ENCODE measurements around the gene FSD1L.

FSD1L gene

DNA sequence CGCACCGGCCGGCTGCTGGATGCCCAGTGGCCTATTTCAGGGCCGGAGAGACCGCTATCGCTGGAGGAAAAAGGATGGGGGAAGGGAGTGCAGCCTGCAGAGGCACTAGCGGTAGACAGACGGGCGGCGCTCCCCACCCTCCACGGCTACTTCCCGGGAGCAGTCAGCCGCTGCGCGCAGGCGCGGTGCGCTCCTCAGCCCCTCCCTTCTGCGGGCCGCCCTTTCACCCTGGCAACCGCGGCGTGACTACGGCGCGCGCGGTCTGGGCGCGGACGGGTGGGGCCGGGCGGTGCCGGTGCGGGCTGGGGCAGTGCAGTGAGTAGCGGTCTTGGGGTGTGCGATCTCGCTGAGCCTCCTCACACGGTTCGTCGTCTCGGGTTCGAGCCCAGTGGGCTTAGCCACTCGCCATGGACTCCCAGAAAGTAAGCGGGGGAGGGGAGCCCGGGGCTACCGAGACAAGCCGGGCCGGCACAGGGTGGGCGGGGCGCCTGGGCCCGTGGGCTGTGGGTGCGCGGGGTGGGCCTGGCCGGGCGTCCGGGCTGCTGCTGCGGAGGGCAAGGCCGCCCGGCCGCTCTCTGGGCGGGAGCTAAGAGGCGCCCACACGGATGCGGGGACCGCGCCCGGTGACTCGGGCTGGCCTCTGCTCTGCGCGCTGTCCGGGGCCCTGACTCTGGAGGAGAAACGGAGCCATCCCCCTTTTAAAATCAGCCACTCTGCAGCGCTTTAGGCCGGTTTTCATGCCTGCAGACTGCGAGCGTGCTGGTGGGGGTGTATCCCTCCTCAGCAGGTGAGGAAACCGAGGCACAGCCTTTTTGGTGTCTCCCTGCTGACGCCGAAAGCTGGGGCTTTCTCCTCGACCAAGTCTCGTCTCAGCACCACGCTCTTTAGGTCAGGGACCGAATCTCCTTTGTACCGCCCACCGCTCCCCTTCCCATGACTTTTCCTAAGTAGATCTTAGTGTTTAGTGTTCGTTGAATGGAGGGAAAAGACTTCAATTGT lies at the start of gene FSD1L:
FSD1L (plus strand) TSS at position 221 of the 999 bp plus-strand sequence; CDS start at position 408, 187 bp downstream.
- Mint-ChIP-seq H3K36me3 (no peaks in the 10 kb centered on the region), H3K27me3 (no peaks in the 10 kb centered on the region), H3K4me1 (peaks cover 37% of the 10 kb centered on the region), H3K27ac (peak within 1 kb of the TSS; percentile 84), H3K9me3 (no peaks in the 10 kb centered on the region), H3K4me3 (peak within 1 kb of the TSS; percentile 96)
- ATAC-seq: peak; percentile 94

DNA sequence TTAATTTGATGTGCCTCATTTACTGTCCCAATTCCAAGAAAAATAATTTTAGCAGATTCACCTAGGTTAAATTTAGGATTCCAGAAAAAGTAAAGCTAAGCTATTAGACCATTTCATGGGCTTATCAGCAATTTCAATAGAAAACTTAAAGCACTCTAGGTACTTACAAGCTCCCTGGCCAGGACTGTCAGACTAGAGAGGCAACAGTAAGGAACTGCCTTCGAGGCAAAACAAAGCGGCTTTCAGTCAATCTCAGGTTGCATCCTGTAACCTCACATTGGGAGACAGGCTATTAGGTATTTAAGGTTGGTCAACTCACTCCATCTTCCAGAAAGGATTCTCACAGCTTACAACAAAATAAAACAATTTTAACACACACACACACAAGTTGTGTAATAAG lies 48.7 kb upstream of the FSD1L start:
- no peak for ATAC-seq
- no peaks in the 10 kb centered on the region for H3K36me3 Mint-ChIP-seq
- H3K4me1 Mint-ChIP-seq: no peaks in the 10 kb centered on the region
- H3K27me3 Mint-ChIP-seq: peaks cover 18% of the 10 kb centered on the region
- no peaks in the 10 kb centered on the region for H3K9me3 Mint-ChIP-seq
- H3K27ac Mint-ChIP-seq: no peak overlapping the region
- H3K4me3 Mint-ChIP-seq: no peak overlapping the region

DNA sequence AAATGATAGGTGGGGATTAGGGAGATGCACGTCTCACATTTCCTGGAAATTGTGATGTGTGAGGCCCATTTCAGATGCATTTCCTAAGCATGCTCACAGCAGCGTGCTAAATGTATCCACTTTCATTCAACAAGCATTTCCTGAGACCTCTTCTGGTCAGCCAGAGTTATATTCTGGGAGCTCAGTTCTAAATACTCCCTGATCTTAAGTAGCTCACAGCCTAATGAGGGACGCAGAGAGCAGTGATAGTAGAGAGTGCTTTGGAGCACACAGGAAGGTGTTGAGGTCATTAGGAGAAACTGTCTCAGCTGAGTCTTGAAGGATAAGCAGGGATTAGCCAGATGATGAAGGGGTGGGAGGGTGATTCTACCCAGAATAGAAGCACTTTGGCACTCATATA lies 46.2 kb upstream of the FSD1L start:
- Mint-ChIP-seq H3K4me3 (no peak overlapping the region), H3K4me1 (no peaks in the 10 kb centered on the region), H3K27me3 (peaks cover 23% of the 10 kb centered on the region), H3K27ac (no peak overlapping the region), H3K9me3 (peaks cover 3% of the 10 kb centered on the region), H3K36me3 (peaks cover under 1% of the 10 kb centered on the region)
- no peak for ATAC-seq

DNA sequence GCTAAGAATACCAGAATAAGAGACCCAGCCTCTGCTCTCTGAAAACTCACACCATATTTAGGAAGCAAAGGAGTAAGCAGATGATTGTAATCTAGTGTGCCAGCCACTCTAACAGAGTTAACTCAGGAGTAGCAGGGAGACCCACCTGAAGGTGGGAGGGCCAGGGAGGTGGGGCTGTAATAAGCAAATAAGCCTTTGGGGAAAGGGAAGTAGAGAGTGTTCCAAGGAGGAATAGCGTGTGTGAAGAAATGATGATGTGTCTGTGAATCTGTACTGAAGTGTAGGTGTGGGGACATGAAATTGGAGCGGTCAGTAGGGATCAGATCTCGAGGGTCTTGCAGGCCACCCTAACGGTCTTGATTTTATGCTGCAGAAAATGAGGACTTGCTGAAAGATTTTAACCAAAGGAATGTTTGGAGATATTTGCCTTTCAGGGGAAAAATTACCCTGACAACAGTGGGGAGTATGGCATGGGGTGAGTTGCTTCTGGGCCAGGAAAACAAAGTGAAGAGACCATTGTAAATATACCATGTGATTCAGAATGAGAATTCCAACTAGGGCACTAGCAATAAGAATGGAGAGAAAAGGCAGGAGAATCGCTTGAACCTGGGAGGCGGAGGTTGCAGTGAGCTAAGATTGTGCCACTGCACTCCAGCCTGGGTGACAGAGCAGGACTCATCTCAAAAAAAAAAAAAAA lies 44.1 kb upstream of the FSD1L start:
- H3K9me3 Mint-ChIP-seq: peaks cover 6% of the 10 kb centered on the region
- no peak overlapping the region for H3K4me3 Mint-ChIP-seq
- H3K27me3 Mint-ChIP-seq: peaks cover 23% of the 10 kb centered on the region
- ATAC-seq: no peak
- H3K27ac Mint-ChIP-seq: no peak overlapping the region
- H3K36me3 Mint-ChIP-seq: peaks cover 6% of the 10 kb centered on the region
- no peaks in the 10 kb centered on the region for H3K4me1 Mint-ChIP-seq

DNA sequence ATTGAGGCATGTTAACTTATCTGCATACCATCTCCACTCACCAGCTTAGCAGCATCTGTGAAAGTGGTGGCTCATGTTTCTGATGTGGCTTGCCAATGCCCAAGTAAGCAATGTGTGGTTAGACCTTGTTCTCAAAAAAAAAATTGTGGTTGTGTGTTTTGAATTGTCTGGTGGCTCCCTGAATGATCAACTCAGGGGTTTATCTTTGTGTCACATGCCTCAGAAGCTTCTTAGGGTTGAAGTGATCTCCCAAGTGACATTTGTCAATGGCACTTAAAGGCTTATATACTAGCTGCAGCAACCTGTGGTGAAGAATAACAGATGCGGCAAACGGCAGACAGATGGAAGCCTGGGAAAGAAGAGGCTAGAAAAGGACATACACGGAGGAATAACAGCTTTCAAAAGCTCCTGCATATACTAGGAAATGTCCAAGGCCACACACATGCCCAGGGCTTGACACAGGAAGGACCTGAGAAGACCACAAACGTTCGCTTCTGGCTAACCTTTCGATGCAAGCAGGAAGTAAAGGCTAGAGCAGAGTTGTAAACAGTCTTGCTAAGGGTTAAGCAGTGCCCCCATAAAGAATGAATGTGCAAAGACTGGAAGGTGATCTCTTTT lies 42.2 kb upstream of the FSD1L start:
- Mint-ChIP-seq H3K4me3 (no peak overlapping the region), H3K27me3 (peaks cover 23% of the 10 kb centered on the region)
- ATAC-seq: peak; percentile 79

DNA sequence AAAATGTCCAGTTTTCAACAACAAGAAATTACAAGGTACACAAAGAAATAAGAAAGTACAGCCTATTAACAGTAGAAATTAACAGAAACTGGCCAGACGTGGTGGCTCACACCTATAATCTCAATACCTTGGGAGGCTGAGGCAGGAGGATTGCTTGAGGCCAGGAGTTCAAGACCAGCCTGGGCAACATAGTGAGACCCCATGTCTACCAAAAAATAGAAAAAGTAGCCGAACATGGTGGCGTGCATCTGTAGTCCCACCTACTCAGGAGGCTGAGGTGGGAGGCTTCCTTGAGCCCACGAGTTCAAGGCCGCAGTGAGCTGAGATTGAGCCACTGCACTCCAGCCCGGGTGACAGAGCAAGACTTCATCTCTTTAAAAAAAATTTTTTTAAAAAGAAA lies 41.5 kb upstream of the FSD1L start:
- Mint-ChIP-seq H3K36me3 (peaks cover 6% of the 10 kb centered on the region), H3K27ac (no peak overlapping the region), H3K27me3 (peaks cover 23% of the 10 kb centered on the region), H3K4me1 (no peaks in the 10 kb centered on the region), H3K9me3 (peaks cover 14% of the 10 kb centered on the region), H3K4me3 (no peak overlapping the region)
- ATAC-seq: no peak

More for the DNA sequence above, 42.2 kb upstream of the FSD1L start:
- peaks cover 11% of the 10 kb centered on the region for H3K9me3 Mint-ChIP-seq
- H3K36me3 Mint-ChIP-seq: peaks cover 6% of the 10 kb centered on the region
- no peaks in the 10 kb centered on the region for H3K4me1 Mint-ChIP-seq
- no peak overlapping the region for H3K27ac Mint-ChIP-seq

DNA sequence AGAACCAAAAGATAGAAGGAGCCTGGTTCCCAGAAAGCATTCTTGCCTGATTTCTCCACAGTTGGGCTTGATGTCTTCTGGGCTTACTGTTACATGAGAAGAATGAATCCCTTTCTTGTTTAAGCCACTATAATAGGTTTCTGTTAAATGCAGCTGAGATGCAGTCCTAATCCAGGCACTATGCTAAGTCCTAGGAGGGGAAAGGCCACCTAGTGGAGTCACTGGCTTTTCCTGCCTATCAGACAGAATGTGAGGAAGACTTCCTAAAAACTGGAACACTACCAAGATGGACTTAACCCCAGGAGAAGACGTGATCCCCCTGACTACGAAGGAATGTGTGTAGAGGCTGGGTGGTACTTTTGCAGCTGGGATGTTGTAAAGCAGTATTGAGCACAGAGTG lies 34.3 kb upstream of the FSD1L start:
- H3K4me3 Mint-ChIP-seq: no peak overlapping the region
- ATAC-seq: no peak
- H3K27me3 Mint-ChIP-seq: no peaks in the 10 kb centered on the region
- no peak overlapping the region for H3K27ac Mint-ChIP-seq
- H3K9me3 Mint-ChIP-seq: peaks cover 8% of the 10 kb centered on the region
- no peaks in the 10 kb centered on the region for H3K36me3 Mint-ChIP-seq
- H3K4me1 Mint-ChIP-seq: no peaks in the 10 kb centered on the region

DNA sequence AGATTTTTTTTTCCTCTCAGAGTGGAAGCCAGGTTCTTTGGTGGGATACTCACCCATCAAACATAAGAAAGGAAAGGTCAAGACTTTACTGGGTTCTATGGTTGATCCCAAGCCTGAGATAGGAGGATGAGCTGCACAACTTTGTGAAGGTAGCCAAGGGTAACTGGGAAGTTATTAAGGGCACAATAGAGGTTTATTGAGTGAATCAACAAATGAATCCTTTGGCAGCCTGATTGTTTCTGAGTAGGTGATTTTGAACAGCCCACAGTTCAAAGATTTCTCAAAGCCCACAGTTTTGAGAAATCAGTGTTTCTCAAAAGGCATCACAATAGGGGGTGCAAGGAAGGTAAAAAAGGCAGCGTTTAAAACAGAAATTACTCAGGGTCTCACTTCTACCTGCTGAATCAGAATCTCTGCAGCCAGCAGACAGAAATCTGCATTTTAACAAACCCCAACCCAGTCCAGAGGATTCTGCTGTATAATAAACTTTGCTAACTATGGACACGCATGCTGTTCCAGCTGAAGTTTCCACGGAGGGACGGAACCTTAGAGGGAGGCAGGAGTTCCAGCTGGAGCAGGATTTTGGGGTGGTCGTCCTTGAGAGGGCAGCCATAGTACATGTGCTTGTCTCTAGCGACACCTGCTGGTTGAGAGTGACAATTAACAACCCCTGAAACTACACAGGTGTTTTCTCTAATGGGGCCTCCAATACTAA lies 32.7 kb upstream of the FSD1L start:
- H3K36me3 Mint-ChIP-seq: no peaks in the 10 kb centered on the region
- H3K4me1 Mint-ChIP-seq: no peaks in the 10 kb centered on the region
- peaks cover 4% of the 10 kb centered on the region for H3K9me3 Mint-ChIP-seq
- no peaks in the 10 kb centered on the region for H3K27me3 Mint-ChIP-seq
- peak; percentile 74 for ATAC-seq
- H3K4me3 Mint-ChIP-seq: no peak overlapping the region
- H3K27ac Mint-ChIP-seq: no peak overlapping the region

DNA sequence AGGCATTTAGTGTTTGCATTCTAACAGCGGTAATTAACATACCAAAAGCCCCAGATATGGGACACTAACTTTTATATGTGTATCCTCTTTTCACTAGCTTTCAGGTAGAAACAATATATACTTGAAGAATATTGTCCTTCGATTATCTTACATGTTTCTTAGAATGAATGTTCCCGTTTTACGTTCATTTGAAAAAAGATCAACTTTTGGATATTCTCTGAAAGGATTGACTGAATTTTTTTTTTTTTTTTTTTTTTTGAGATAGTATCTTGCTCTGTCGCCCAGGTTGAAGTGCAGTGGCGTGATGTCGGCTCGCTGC lies 32.2 kb upstream of the FSD1L start:
- no peak overlapping the region for H3K27ac Mint-ChIP-seq
- H3K9me3 Mint-ChIP-seq: peaks cover 4% of the 10 kb centered on the region
- no peak overlapping the region for H3K4me3 Mint-ChIP-seq
- ATAC-seq: no peak
- no peaks in the 10 kb centered on the region for H3K4me1 Mint-ChIP-seq
- no peaks in the 10 kb centered on the region for H3K36me3 Mint-ChIP-seq
- no peaks in the 10 kb centered on the region for H3K27me3 Mint-ChIP-seq

DNA sequence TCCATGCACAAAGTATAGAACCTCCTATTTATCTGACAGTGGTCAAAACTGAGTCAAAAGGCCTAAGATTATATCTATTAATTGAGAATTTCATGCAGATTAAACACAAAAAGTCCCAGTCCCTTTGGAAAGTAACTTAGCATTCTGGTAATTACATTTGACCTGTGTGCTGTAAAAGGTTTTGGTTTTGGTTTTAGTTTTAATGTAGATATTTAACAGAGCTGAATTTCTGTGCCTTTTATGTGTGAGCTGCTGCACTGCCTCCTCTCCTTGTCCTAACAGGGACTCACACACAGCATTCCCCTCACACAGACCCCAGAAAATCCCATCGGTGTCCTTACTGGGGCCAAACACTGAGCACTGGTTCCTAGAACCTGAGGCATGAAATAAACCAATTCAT lies 31.0 kb upstream of the FSD1L start:
- H3K9me3 Mint-ChIP-seq: no peaks in the 10 kb centered on the region
- H3K36me3 Mint-ChIP-seq: no peaks in the 10 kb centered on the region
- no peak overlapping the region for H3K27ac Mint-ChIP-seq
- no peak for ATAC-seq
- no peak overlapping the region for H3K4me3 Mint-ChIP-seq
- no peaks in the 10 kb centered on the region for H3K4me1 Mint-ChIP-seq
- H3K27me3 Mint-ChIP-seq: no peaks in the 10 kb centered on the region

DNA sequence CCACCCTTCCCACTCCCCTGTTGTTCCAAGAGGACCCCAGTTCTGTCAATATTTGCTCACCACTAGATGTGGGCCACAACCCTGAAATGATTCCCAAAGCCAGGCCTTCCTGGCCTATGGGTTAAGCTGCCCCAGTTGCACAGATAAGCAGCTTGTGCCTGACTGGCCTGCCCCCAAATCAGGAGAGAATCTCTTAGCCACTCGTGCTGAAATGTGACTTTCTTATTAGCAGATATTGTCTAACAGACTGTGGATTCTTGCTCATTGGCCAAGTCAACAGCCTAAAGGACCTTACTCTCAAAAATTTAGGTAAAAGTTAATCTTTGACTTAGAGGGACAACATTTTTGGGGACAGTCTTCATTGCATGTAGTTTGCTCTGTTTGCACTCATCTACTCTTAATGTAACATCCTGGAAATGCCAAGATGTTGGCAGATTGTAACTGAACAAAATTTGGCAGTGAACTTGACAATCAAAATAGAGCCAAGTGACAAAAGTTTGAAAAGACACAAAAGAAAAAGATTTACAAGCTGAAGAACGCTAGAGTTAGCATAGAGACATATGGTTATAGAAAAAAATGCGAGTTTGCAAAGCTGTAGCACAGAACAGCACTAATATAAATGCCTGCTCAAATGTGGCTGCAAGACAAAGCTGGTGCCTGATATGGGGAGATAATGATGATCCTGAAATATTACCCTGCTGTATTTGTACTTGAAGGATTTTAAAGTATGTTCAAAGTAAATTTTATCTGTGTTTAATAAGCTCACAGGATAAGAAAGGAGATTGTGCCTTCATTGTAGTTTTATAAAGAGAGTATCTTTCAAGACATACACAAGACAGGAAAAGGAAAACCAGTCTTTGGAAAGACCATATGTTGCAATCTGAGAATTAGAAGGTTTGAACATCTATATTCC lies 29.0 kb upstream of the FSD1L start:
- ATAC-seq: no peak
- H3K27ac Mint-ChIP-seq: no peak overlapping the region

DNA sequence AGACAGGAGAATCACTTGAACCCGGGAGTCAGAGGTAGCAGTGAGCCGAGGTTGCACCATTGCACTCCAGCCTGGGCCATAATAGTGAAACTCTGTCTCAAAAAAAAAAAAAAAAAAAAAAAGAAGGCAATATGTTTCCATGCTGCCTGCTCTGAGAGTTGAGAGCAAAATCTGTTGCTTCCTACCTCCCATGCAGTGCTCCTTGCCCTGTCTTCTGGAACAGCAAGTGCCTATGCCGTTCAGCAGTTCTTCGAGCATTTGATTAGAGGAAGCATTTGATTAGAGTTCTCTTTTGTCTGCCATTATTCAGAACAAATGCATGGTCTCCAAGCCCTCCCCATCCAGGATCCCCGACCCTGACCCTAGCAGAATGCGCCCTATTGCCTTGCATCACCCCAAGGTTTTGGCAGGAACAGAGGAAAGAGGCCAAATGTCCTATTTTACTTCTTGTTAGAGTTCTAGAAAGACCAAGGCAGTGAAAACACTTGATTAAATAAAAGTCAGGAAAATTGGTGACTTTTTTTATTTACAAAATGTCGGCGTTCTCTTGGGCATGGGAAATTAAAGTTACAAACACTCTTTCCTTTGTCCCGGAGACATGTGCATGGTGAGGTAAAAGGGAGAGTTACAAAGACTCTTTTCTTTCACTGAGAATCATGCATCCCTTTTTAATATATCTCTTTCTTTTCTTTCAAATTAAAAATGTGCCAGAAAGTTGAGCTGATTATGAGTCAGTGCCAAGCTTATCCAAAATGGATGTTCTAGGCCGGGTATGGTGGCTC lies 27.8 kb upstream of the FSD1L start:
- Mint-ChIP-seq H3K27me3 (no peaks in the 10 kb centered on the region), H3K9me3 (no peaks in the 10 kb centered on the region), H3K4me1 (no peaks in the 10 kb centered on the region), H3K36me3 (no peaks in the 10 kb centered on the region), H3K4me3 (no peak overlapping the region), H3K27ac (no peak overlapping the region)
- no peak for ATAC-seq

More for the DNA sequence above, 29.0 kb upstream of the FSD1L start:
- Mint-ChIP-seq H3K4me3 (no peak overlapping the region), H3K36me3 (no peaks in the 10 kb centered on the region), H3K27me3 (no peaks in the 10 kb centered on the region), H3K4me1 (no peaks in the 10 kb centered on the region), H3K9me3 (no peaks in the 10 kb centered on the region)

DNA sequence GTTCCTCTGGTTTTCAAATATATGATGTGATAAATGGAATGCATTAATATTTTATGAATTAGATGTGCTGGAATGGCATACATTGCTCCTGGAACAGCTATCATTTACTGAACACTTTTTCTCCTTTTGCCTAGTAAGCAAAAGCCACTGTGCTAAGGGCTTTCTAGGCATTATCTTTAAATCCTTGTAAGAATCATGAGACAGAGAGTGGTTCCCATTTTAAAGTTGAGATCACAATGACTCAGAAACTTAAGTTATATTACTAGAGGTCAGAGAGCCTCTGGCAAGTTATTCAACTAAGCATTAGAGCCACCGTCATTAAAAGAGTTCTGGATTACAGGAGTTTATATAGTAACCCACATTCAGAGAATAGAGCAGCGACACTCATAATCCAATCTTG lies 26.7 kb upstream of the FSD1L start:
- Mint-ChIP-seq H3K4me3 (no peak overlapping the region), H3K27ac (no peak overlapping the region), H3K4me1 (no peaks in the 10 kb centered on the region), H3K27me3 (no peaks in the 10 kb centered on the region), H3K9me3 (no peaks in the 10 kb centered on the region), H3K36me3 (no peaks in the 10 kb centered on the region)
- ATAC-seq: no peak

DNA sequence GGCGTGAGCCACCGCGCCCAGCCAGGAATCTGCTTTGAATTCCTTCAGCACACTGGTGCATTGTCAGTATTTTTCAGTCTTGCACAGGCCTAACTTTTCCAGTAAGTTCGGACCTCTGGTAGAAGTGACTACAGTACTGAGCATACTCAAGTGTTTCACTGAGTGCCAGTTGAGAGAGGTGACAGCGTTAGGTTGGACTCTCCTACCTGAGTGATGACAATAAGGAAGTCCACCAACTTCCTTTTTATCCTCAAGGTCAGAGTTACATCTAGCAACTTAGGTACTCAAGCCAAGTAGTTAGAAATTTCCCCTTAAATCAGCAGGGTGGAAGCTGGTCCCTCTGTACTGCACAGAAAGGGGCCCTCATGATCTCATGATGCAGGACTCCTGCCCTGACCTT lies 26.0 kb upstream of the FSD1L start:
- no peak for ATAC-seq
- Mint-ChIP-seq H3K27ac (no peak overlapping the region), H3K36me3 (no peaks in the 10 kb centered on the region), H3K9me3 (no peaks in the 10 kb centered on the region), H3K4me1 (no peaks in the 10 kb centered on the region), H3K4me3 (no peak overlapping the region), H3K27me3 (no peaks in the 10 kb centered on the region)
